Measurements from ENCODE around the gene ASB14.

DNA sequence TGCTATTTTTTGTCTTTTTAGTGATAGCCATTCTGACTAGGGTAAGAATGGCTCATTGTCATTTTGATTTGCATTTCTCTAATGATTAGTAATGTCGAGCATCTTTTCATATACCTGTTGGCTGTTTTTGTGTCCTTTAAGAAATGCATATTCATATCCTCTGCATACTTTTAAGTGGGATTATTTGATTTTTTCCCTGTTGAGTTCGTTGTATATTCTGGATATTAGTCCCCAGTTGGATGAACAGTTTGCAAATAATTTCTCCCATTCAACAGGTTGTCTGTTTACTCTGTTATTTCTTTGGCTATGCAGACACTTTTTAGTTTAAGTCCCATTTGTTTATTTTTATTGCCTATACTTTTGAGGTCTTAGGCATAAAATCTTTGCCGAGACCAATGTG lies 30.6 kb downstream of the ASB14 start:
- no peak for TF ChIP-seq EZH2phosphoT487 (IDR thresholded peaks at IDR 0.05; ENCODE audit: insufficient read depth, low read depth)
- no peak for TF ChIP-seq EZH2 (IDR thresholded peaks at IDR 0.05; ENCODE audit: insufficient read depth, poor library complexity, severe bottlenecking)
